GM23248 (cell line): Measurements from ENCODE around the gene DNLZ. TPM values are rescaled to one million over a fixed set of nuclear protein-coding genes. Genes with fewer than 3 reads are reported as not detected.

ENCODE experiments used
- DNase-seq: peaks from one replicate; pipeline ENCODE4 v3.0.0-alpha.2; 2015
- H2AFZ ChIP-seq: fragments of 200-600 bp; sonication (generic); 2 replicates; pipeline ENCODE4 v1.6.1; 2016; ENCODE audit warnings: antibody characterized with exemption
- H3F3A ChIP-seq: fragments of 200-600 bp; sonication (generic); 2 replicates; pipeline ENCODE4 v1.6.1; 2016; ENCODE audit warnings: mild to moderate bottlenecking, antibody characterized with exemption, mixed run types; ENCODE audit not compliant: insufficient read depth
- H3K27ac ChIP-seq: fragments of 200-600 bp; sonication (generic); 2 replicates; pipeline ENCODE4 v1.5.1; 2016; ENCODE audit warnings: mild to moderate bottlenecking
- H3K27me3 ChIP-seq: fragments of 200-600 bp; sonication (generic); replicated peaks from 2 replicates; pipeline ENCODE4 v1.6.1; 2016; ENCODE audit warnings: mild to moderate bottlenecking; ENCODE audit not compliant: insufficient read depth
- H3K36me3 ChIP-seq: fragments of 200-600 bp; sonication (generic); 2 replicates; pipeline ENCODE4 v1.6.1; 2016; ENCODE audit warnings: low read depth, mild to moderate bottlenecking
- H3K4me1 ChIP-seq: fragments of 200-600 bp; sonication (generic); 2 replicates; pipeline ENCODE4 v1.6.1; 2016; ENCODE audit warnings: mild to moderate bottlenecking; ENCODE audit not compliant: insufficient read depth
- H3K4me2 ChIP-seq: fragments of 200-600 bp; sonication (generic); one replicate; pipeline ENCODE4 v1.6.1; 2016; ENCODE audit warnings: mild to moderate bottlenecking; ENCODE audit not compliant: unreplicated experiment
- H3K4me3 ChIP-seq: fragments of 200-600 bp; sonication (generic); 2 replicates; pipeline ENCODE4 v1.5.1; 2016; ENCODE audit warnings: mild to moderate bottlenecking
- H3K79me2 ChIP-seq: fragments of 200-600 bp; sonication (generic); 2 replicates; pipeline ENCODE4 v1.6.1; 2016; ENCODE audit warnings: mild to moderate bottlenecking; ENCODE audit not compliant: insufficient read depth
- H3K9ac ChIP-seq: fragments of 200-600 bp; sonication (generic); 2 replicates; pipeline ENCODE4 v1.6.1; 2016; ENCODE audit warnings: mild to moderate bottlenecking
- H3K9me2 ChIP-seq: fragments of 200-600 bp; sonication (generic); 2 replicates; pipeline ENCODE4 v1.6.1; 2016; ENCODE audit warnings: mixed run types, mild to moderate bottlenecking, moderate library complexity; ENCODE audit not compliant: insufficient read depth
- H3K9me3 ChIP-seq: fragments of 200-600 bp; sonication (generic); one replicate; pipeline ENCODE4 v1.6.1; 2017; ENCODE audit warnings: low read depth
- H4K20me1 ChIP-seq: fragments of 200-600 bp; sonication (generic); 2 replicates; pipeline ENCODE4 v1.6.0; 2016; ENCODE audit not compliant: insufficient read depth
- EZH2 ChIP-seq: fragments of 200-600 bp; sonication (generic); IDR thresholded peaks from 2 replicates; pipeline ENCODE4 v1.6.1; 2018; ENCODE audit warnings: antibody characterized with exemption, mild to moderate bottlenecking; ENCODE audit not compliant: insufficient read depth, poor library complexity, severe bottlenecking
- EZH2phosphoT487 ChIP-seq: fragments of 200-600 bp; sonication (generic); IDR thresholded peaks from 2 replicates; pipeline ENCODE4 v1.6.1; 2018; ENCODE audit warnings: antibody characterized with exemption, moderate library complexity, mild to moderate bottlenecking, low read depth; ENCODE audit not compliant: insufficient read depth
- WGBS, 2 experiments: methylation state at CpG; one replicate each; pipeline ENCODE4 v1.1.6; 2015 to 2017; ENCODE audit warnings: low lambda C conversion rate in 2 of 2, low coverage in 1 of 2; ENCODE audit errors: missing lambda C conversion rate in 2 of 2; 5-methylcytosine and 5-hydroxymethylcytosine counted together
- in situ Hi-C: fragments of 300-500 bp; cut with MboI; formaldehyde crosslinking; loops from 2 replicates; pipeline ENCODE4 v1.15.0; 2020
- polyA plus RNA-seq: library from polyadenylated mRNA; unstranded; fragments of >200 nt; fragmentation: Nextera tagmentation; extraction: Ambion mirVana; gene quantifications from 2 replicates; pipeline ENCODE4 v1.2.1, GENCODE V29; 2016
- total RNA-seq: library from RNA; depleted of rRNA; stranded (reverse); fragments of >200 nt; shearing (Covaris generic); gene quantifications from 2 replicates; pipeline ENCODE4 v1.2.3, GENCODE V29; 2014

DNLZ gene
- total and polyA plus RNA-seq, 2 experiments from 2014 or later, result 27.1 to 49.8 TPM

DNA sequence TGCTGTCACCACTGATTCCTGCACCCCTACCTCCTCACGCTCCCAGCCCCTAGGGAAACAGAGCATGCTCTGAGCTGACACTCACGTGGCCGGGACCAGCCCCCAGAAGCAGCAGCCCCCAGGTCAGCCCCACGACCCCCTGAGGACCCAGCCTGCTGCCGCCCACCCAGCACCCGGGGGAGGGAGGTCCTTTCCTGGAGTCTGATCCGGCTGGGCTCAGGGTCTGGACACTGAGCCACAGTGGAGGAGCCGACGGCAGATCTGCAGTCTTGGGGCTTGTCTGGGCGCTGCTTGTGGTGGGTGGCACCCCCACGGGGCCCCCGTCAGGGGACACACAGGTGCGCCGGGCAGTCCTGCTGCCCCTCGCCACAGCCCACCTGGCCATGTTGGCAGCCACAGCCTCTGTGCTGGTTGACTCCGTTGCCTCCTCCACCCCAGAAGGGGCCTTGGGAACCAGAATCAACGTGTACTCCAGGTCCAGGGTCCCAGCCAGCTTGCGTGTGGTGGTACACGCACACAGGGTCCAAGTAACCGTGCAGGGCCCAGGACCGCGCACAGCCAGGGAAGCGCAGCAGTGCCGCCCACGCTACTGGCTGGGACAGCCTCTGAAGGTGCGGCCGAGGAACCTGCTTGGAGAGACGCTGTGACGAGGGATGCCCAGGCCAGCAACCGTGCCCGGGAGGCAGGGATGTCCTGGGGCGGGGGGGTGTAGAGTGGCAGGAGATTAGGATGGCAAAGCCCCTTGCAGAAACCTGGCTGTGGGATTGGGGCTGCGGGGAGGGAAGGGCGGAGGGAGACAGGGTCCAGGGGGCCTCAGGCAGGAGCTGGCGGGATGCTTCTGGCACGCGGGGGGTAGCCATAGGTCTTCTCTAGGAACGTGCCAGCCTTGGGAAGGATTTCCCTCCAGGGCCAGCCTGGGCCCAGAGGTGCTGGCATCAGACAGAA, 3.5 kb downstream of the DNLZ start:
- H3K9me2 ChIP-seq, result no peaks in the 10 kb centered on the region
- H3K4me1 ChIP-seq, result peaks cover 25% of the 10 kb centered on the region
- no peaks in the 10 kb centered on the region for H3F3A ChIP-seq
- no peaks in the 10 kb centered on the region for H3K36me3 ChIP-seq
- no peak overlapping the region for H3K4me2 ChIP-seq
- no peak for TF ChIP-seq EZH2
- no peak for TF ChIP-seq EZH2phosphoT487
- H3K9me3 ChIP-seq, result no peaks in the 10 kb centered on the region
- no peaks in the 10 kb centered on the region for H4K20me1 ChIP-seq
- DNase-seq, result no peak
- in situ Hi-C loops, result no loop called here
- no peak overlapping the region for H2AFZ ChIP-seq
- no peak overlapping the region for H3K9ac ChIP-seq
- no peaks in the 10 kb centered on the region for H3K27me3 ChIP-seq
- no peak overlapping the region for H3K4me3 ChIP-seq
- H3K79me2 ChIP-seq, result no peaks in the 10 kb centered on the region
- no peak overlapping the region for H3K27ac ChIP-seq
- 67 to 74% methylated on average over 29 to 35 of the region's 38 CpGs for WGBS, 2 experiments

DNA sequence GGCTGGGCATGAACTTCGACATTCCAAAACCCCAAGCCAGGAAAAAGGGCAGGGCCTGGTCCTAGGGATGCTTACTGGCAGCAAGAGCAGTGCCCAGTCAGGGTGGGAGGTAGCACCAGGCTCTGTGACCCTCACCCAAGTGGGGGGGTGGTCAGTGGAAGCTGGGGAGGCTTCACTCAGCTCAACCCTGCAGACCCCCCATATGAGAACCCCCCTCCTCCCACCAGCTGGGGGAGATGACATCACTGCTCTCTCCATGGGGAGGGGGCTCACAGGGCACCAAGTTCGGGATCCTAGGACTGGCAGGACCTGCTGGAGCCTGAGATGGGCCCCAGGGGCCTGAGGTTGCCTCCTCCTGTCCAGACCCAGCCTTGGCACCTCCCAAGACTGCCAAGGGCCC, 4.7 kb downstream of the DNLZ start:
- TF ChIP-seq EZH2phosphoT487, result no peak
- no peak for TF ChIP-seq EZH2
- Histone ChIP-seq H3K9me3 (no peaks in the 10 kb centered on the region), H3K27me3 (no peaks in the 10 kb centered on the region), H3K4me2 (no peak overlapping the region), H3F3A (0 out of 2 replicates have a peak, but pooled peaks cover 3% of the 10 kb centered on the region), H3K79me2 (no peaks in the 10 kb centered on the region), H2AFZ (no peak overlapping the region), H3K36me3 (no peaks in the 10 kb centered on the region), H3K4me1 (peaks cover 27% of the 10 kb centered on the region), H3K4me3 (no peak overlapping the region), H4K20me1 (no peaks in the 10 kb centered on the region), H3K9ac (no peak overlapping the region), H3K27ac (no peak overlapping the region), H3K9me2 (no peaks in the 10 kb centered on the region)
- WGBS, 2 experiments, result 45 to 47% methylated on average over 2 of the region's 2 CpGs
- DNase-seq, result no peak
- in situ Hi-C loops, result no loop called here

DNA sequence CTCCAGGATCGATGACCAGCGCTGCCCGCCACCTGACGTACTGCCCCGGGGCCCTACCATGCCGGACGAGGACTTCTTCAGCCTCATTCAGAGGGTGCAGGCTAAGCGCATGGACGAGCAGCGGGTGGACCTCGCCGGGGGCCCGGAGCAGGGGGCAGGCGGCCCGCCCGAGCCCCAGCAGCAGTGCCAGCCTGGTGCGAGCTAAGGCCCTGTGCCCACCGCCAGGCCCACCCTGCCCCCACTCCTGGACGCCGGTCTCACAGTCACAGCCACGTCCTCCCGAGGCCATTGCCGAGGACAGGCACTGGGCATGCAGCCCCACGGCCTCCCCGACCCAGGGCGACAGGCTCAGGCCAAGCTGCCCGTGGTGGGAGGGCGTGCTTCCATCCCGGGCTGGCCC, 5.5 kb downstream of the DNLZ start:
- no peak overlapping the region for H3K4me2 ChIP-seq
- no peak overlapping the region for H2AFZ ChIP-seq
- no peak for DNase-seq
- no peaks in the 10 kb centered on the region for H3K79me2 ChIP-seq
- no peaks in the 10 kb centered on the region for H3K9me3 ChIP-seq
- peaks cover 26% of the 10 kb centered on the region for H3K4me1 ChIP-seq
- no peak overlapping the region for H3K27ac ChIP-seq
- H3K4me3 ChIP-seq, result no peak overlapping the region
- no peaks in the 10 kb centered on the region for H3K27me3 ChIP-seq
- no peak overlapping the region for H3K9ac ChIP-seq
- H4K20me1 ChIP-seq, result no peaks in the 10 kb centered on the region
- 0 out of 2 replicates have a peak, but pooled peaks cover 3% of the 10 kb centered on the region for H3F3A ChIP-seq
- TF ChIP-seq EZH2phosphoT487 (no peak), EZH2 (no peak)
- 91% methylated on average over 16 to 25 of the region's 29 CpGs for WGBS, 2 experiments
- in situ Hi-C loops, result no loop called here
- no peaks in the 10 kb centered on the region for H3K9me2 ChIP-seq
- no peaks in the 10 kb centered on the region for H3K36me3 ChIP-seq

DNA sequence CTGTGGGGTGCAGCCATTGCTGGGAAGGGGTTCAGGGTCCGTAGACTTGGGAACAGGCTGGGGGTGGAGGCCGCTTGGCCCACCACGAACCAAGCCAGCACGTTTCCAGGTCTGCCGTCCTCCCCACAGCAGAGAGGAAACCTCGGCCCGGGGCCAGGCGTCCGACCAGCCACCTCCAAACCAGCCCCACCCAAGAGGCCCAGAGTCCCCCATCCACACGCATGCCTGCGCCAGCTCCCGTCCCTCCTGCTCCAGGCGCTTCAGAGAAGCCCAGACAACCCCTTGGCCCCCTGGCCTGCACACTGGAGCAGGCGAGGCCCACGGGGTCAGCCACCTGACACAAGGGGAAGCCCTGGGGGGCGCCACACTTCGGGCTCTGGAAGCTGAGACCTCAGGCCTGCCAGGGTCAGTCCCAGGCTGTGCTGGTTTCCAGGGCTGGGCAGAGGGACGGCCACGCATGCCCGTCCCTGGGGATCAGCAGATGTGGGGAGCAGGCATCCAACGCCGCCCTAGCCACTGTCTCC, 6.3 kb downstream of the DNLZ start:
- no peak overlapping the region for H3K9ac ChIP-seq
- no peaks in the 10 kb centered on the region for H3K9me3 ChIP-seq
- 0 out of 2 replicates have a peak, but pooled peaks cover 3% of the 10 kb centered on the region for H3F3A ChIP-seq
- no peak overlapping the region for H3K4me3 ChIP-seq
- no peaks in the 10 kb centered on the region for H3K79me2 ChIP-seq
- no peaks in the 10 kb centered on the region for H4K20me1 ChIP-seq
- TF ChIP-seq EZH2phosphoT487 (no peak), EZH2 (no peak)
- in situ Hi-C loops, result no loop called here
- peaks cover 20% of the 10 kb centered on the region for H3K4me1 ChIP-seq
- no peaks in the 10 kb centered on the region for H3K36me3 ChIP-seq
- 88 to 90% methylated on average over 22 of the region's 22 CpGs for WGBS, 2 experiments
- H3K27ac ChIP-seq, result no peak overlapping the region
- H3K9me2 ChIP-seq, result no peaks in the 10 kb centered on the region
- no peaks in the 10 kb centered on the region for H3K27me3 ChIP-seq
- H3K4me2 ChIP-seq, result no peak overlapping the region
- DNase-seq, result no peak
- H2AFZ ChIP-seq, result no peak overlapping the region
